Effector memory CD8-positive, alpha-beta T cell (primary cell): ENCODE data around the gene SVBP.
A peak's percentile ranks its signal among the peaks of the same experiment; 100 is the strongest.

Experiments
- ATAC-seq: fragments of 150-1000 bp; cut with Tn5 transposase; replicated peaks from 2 replicates; pipeline ENCODE4 v1.10.0; 2021; ENCODE audit warnings: mild to moderate bottlenecking, moderate library complexity
- DNase-seq, 3 experiments: peaks; one replicate each; pipeline ENCODE4 v3.0.0; 2021
- H3K27ac Mint-ChIP-seq, 2 donors: one replicate each; pipeline ENCODE4 v1.8.0; 2022; ENCODE audit warnings: mild to moderate bottlenecking in 2 of 2, mixed read lengths in 2 of 2, moderate library complexity in 2 of 2
- H3K27me3 Mint-ChIP-seq, 2 donors: one replicate each; pipeline ENCODE4 v1.8.0; 2022; ENCODE audit warnings: mixed read lengths in 2 of 2
- H3K36me3 Mint-ChIP-seq: one replicate; pipeline ENCODE4 v1.8.0; 2022; ENCODE audit warnings: mild to moderate bottlenecking, moderate library complexity, mixed read lengths; ENCODE audit not compliant: insufficient read depth
- H3K4me1 Mint-ChIP-seq, 2 donors: one replicate each; pipeline ENCODE4 v1.8.0; 2022; ENCODE audit warnings: low read depth in 2 of 2, mixed read lengths in 2 of 2
- H3K4me3 Mint-ChIP-seq, 2 donors: one replicate each; pipeline ENCODE4 v1.8.0; 2022; ENCODE audit warnings: mild to moderate bottlenecking in 2 of 2, mixed read lengths in 2 of 2, moderate library complexity in 2 of 2
- H3K9me3 Mint-ChIP-seq, 2 donors: one replicate each; pipeline ENCODE4 v1.8.0; 2022; ENCODE audit warnings: mixed read lengths in 2 of 2

The SVBP gene

GRCh38 chr1:42847721-42848460 lies 30.7 kb upstream of the SVBP start:
- Mint-ChIP-seq H3K27ac (peak overlapping the region; percentile 63 to 92), H3K27me3 (no peaks in the 10 kb centered on the region), H3K4me3 (peak overlapping the region; percentile 85 to 94), H3K9me3 (no peaks in the 10 kb centered on the region), H3K36me3 (no peaks in the 10 kb centered on the region), H3K4me1 (peaks cover 22 to 26% of the 10 kb centered on the region in 2 donors)
- no peak for ATAC-seq
- no peak for DNase-seq

- Mint-ChIP-seq H3K36me3 (no peaks in the 10 kb centered on the region), H3K27me3 (no peaks in the 10 kb centered on the region), H3K9me3 (no peaks in the 10 kb centered on the region), H3K27ac (peak overlapping the region; percentile 63 to 92), H3K4me1 (peaks cover 22 to 26% of the 10 kb centered on the region in 2 donors), H3K4me3 (peak overlapping the region; percentile 85 to 94)
- DNase-seq (no peak), ATAC-seq (no peak)
Observed at GRCh38 chr1:42847111-42847595, 30.0 kb upstream of the SVBP start.

- ATAC-seq (peak; percentile 97), DNase-seq (peak; percentile 78 to 85 (median 82))
- Mint-ChIP-seq H3K27me3 (no peaks in the 10 kb centered on the region), H3K9me3 (no peaks in the 10 kb centered on the region), H3K27ac (peak within 1 kb of the TSS; percentile 63 to 92), H3K4me1 (peaks cover 22 to 26% of the 10 kb centered on the region in 2 donors), H3K4me3 (peak within 1 kb of the TSS; percentile 85 to 94), H3K36me3 (no peaks in the 10 kb centered on the region)
Observed at GRCh38 chr1:42846257-42847110, 29.3 kb upstream of the SVBP start, which contains the start of gene ZNF691. Gene ZNF691 (plus strand): TSS chr1:42846613. CDS start chr1:42849659, 3,046 bp downstream.

- Mint-ChIP-seq H3K4me1 (peaks cover 22 to 26% of the 10 kb centered on the region in 2 donors), H3K27ac (peak overlapping the region; percentile 63 to 92), H3K4me3 (peak overlapping the region; percentile 85 to 94), H3K27me3 (no peaks in the 10 kb centered on the region), H3K36me3 (no peaks in the 10 kb centered on the region), H3K9me3 (no peaks in the 10 kb centered on the region)
- DNase-seq (no peak), ATAC-seq (peak; percentile 5)
Observed at GRCh38 chr1:42845866-42846256, 28.7 kb upstream of the SVBP start.

GRCh38 chr1:42845193-42845592 lies 28.0 kb upstream of the SVBP start:
- Mint-ChIP-seq H3K36me3 (no peaks in the 10 kb centered on the region), H3K9me3 (no peaks in the 10 kb centered on the region), H3K27me3 (no peaks in the 10 kb centered on the region), H3K4me3 (no peak overlapping the region), H3K4me1 (peaks cover 22 to 26% of the 10 kb centered on the region in 2 donors), H3K27ac (no peak overlapping the region)
- DNase-seq: no peak
- ATAC-seq: no peak

GRCh38 chr1:42844592-42845140 lies 27.5 kb upstream of the SVBP start:
- no peaks in the 10 kb centered on the region for H3K27me3 Mint-ChIP-seq
- H3K4me3 Mint-ChIP-seq: no peak overlapping the region
- H3K27ac Mint-ChIP-seq: no peak overlapping the region
- peaks cover 20 to 22% of the 10 kb centered on the region in 2 donors for H3K4me1 Mint-ChIP-seq
- H3K36me3 Mint-ChIP-seq: no peaks in the 10 kb centered on the region
- H3K9me3 Mint-ChIP-seq: no peaks in the 10 kb centered on the region
- DNase-seq (no peak), ATAC-seq (no peak)

GRCh38 chr1:42841440-42842147 lies 24.4 kb upstream of the SVBP start:
- ATAC-seq: no peak
- Mint-ChIP-seq H3K27ac (no peak overlapping the region), H3K9me3 (no peaks in the 10 kb centered on the region)

GRCh38 chr1:42841010-42841409 lies 23.8 kb upstream of the SVBP start:
- no peak overlapping the region for H3K27ac Mint-ChIP-seq
- H3K9me3 Mint-ChIP-seq: no peaks in the 10 kb centered on the region
- no peaks in the 10 kb centered on the region for H3K4me1 Mint-ChIP-seq
- H3K4me3 Mint-ChIP-seq: no peak overlapping the region
- no peak for DNase-seq
- no peak for ATAC-seq
- no peaks in the 10 kb centered on the region for H3K27me3 Mint-ChIP-seq
- no peaks in the 10 kb centered on the region for H3K36me3 Mint-ChIP-seq

More at GRCh38 chr1:42841440-42842147, 24.4 kb upstream of the SVBP start:
- Mint-ChIP-seq H3K27me3 (no peaks in the 10 kb centered on the region), H3K4me1 (peaks cover 0 to 3% of the 10 kb centered on the region in 2 donors), H3K4me3 (no peak overlapping the region), H3K36me3 (no peaks in the 10 kb centered on the region)
- DNase-seq: no peak

GRCh38 chr1:42838482-42839190 lies 21.4 kb upstream of the SVBP start:
- Mint-ChIP-seq H3K27me3 (no peaks in the 10 kb centered on the region), H3K36me3 (no peaks in the 10 kb centered on the region), H3K27ac (no peak overlapping the region), H3K4me3 (no peak overlapping the region), H3K9me3 (no peaks in the 10 kb centered on the region), H3K4me1 (no peaks in the 10 kb centered on the region)
- DNase-seq (no peak), ATAC-seq (no peak)

- Mint-ChIP-seq H3K4me3 (no peak overlapping the region), H3K36me3 (no peaks in the 10 kb centered on the region), H3K4me1 (no peaks in the 10 kb centered on the region), H3K27ac (no peak overlapping the region), H3K27me3 (no peaks in the 10 kb centered on the region), H3K9me3 (no peaks in the 10 kb centered on the region)
- ATAC-seq (no peak), DNase-seq (no peak)
Observed at GRCh38 chr1:42837709-42838108, 20.5 kb upstream of the SVBP start.

- H3K36me3 Mint-ChIP-seq: no peaks in the 10 kb centered on the region
- no peak for ATAC-seq
- DNase-seq: no peak
- no peaks in the 10 kb centered on the region for H3K4me1 Mint-ChIP-seq
- H3K27ac Mint-ChIP-seq: no peak overlapping the region
- no peak overlapping the region for H3K4me3 Mint-ChIP-seq
- H3K9me3 Mint-ChIP-seq: no peaks in the 10 kb centered on the region
- no peaks in the 10 kb centered on the region for H3K27me3 Mint-ChIP-seq
Observed at GRCh38 chr1:42835422-42835821, 18.2 kb upstream of the SVBP start.

GRCh38 chr1:42834803-42835202 lies 17.6 kb upstream of the SVBP start:
- Mint-ChIP-seq H3K36me3 (no peaks in the 10 kb centered on the region), H3K27ac (no peak overlapping the region), H3K27me3 (no peaks in the 10 kb centered on the region), H3K4me3 (no peak overlapping the region), H3K4me1 (no peaks in the 10 kb centered on the region), H3K9me3 (no peaks in the 10 kb centered on the region)
- ATAC-seq (no peak), DNase-seq (no peak)
